Panc1 (cell line): ENCODE measurements around the gene SESN2. TPM values are rescaled to one million over a fixed set of nuclear protein-coding genes. Genes with fewer than 3 reads are reported as not detected.

Experiments used
- ATAC-seq: fragments of 200-7000 bp; cut with Tn5 transposase; 2 replicates; pipeline ENCODE4 v1.9.1; 2020; ENCODE audit warnings: mild to moderate bottlenecking, moderate library complexity
- BruUV-seq: library from RNA; stranded (reverse); fragments of 400-500 nt; replicated peaks from 2 replicates; lab custom pipeline; 2021; lab: Mats Ljungman, UMichigan
- CTCF ChIA-PET: fragments of 300-600 bp; sonication (Branson Sonifier 250); formaldehyde crosslinking; loops from one replicate; lab custom pipeline; 2022; ENCODE audit warnings: antibody characterized with exemption; lab: Charles Lee
- POLR2A ChIA-PET: fragments of 300-600 bp; sonication (Branson Sonifier 250); formaldehyde crosslinking; loops from one replicate; lab custom pipeline; 2022; ENCODE audit warnings: antibody characterized with exemption; lab: Charles Lee
- DNase-seq: peaks from one replicate; pipeline ENCODE4 v3.0.0-alpha.2; 2010; ENCODE audit warnings: low read depth, low spot score
- H3K27ac ChIP-seq: 2 replicates; pipeline ENCODE4 v1.5.1; 2011; ENCODE audit warnings: mild to moderate bottlenecking, low read length, inconsistent platforms
- H3K27me3 ChIP-seq: fragments of 200-500 bp; sonication (Bioruptor generic); 2 replicates; pipeline ENCODE4 v1.6.0; 2014; ENCODE audit warnings: low read length, inconsistent platforms; ENCODE audit not compliant: control insufficient read depth, insufficient read depth
- H3K36me3 ChIP-seq: fragments of 200-500 bp; sonication (Bioruptor generic); 2 replicates; pipeline ENCODE4 v1.5.1; 2014; ENCODE audit warnings: inconsistent platforms, mild to moderate bottlenecking, low read length, moderate library complexity; ENCODE audit not compliant: control insufficient read depth, insufficient read depth
- H3K4me1 ChIP-seq: 2 replicates; pipeline ENCODE4 v1.5.1; 2011; ENCODE audit warnings: inconsistent platforms, mild to moderate bottlenecking, low read length, moderate library complexity; ENCODE audit not compliant: control insufficient read depth, insufficient read depth
- H3K4me3 ChIP-seq, 2 experiments: 2 replicates each; pipeline ENCODE4 v1.5.1; 2011 to 2012; ENCODE audit warnings: low read depth in 2 of 2, low read length in 2 of 2, mild to moderate bottlenecking in 2 of 2, inconsistent platforms in 1 of 2, moderate library complexity in 1 of 2
- H3K9me3 ChIP-seq: fragments of 200-500 bp; sonication (Bioruptor generic); 2 replicates; pipeline ENCODE4 v1.5.1; 2014; ENCODE audit warnings: low read depth, mild to moderate bottlenecking, inconsistent platforms, low read length, moderate library complexity; ENCODE audit not compliant: control insufficient read depth, insufficient read depth
- CTCF ChIP-seq: fragments of 450-650 bp; IDR thresholded peaks from 2 replicates; pipeline ENCODE4 v1.5.1; 2017; ENCODE audit warnings: mild to moderate bottlenecking
- POLR2AphosphoS5 ChIP-seq: IDR thresholded peaks from 2 replicates; pipeline ENCODE4 v1.6.1; 2012; ENCODE audit warnings: mild to moderate bottlenecking, low read depth, low read length, moderate library complexity
- SIN3A ChIP-seq: IDR thresholded peaks from 2 replicates; pipeline ENCODE4 v1.6.1; 2012; ENCODE audit warnings: low read depth, mild to moderate bottlenecking, low read length, moderate library complexity, borderline replicate concordance; ENCODE audit not compliant: insufficient read depth
- TCF7L2 ChIP-seq: IDR thresholded peaks from 2 replicates; pipeline ENCODE4 v1.6.1; 2011; ENCODE audit warnings: mild to moderate bottlenecking, low read depth, low read length, inconsistent platforms
- in situ Hi-C: cut with HindIII; loops from 2 replicates; pipeline ENCODE4 v1.10.0; 2016; ENCODE audit warnings: low sequenced_read_pairs, low pct_unique_long_range_greater_than_20kb
- intact Hi-C: fragments of 100-400 bp; cut with micrococcal nuclease; formaldehyde crosslinking; loops from one replicate; pipeline ENCODE4 v1.10.0; 2022; ENCODE audit not compliant: unreplicated experiment
- total RNA-seq: library from RNA; stranded (reverse); gene quantifications from one replicate; pipeline ENCODE4 v1.2.1, GENCODE V29; 2021; ENCODE audit not compliant: unreplicated experiment
- TF ChIP-seq, protein P1 (sequence below), 2 experiments: IDR thresholded peaks; 2 replicates each; pipeline ENCODE4 v1.6.1; 2011 to 2012; ENCODE audit warnings: low read depth in 2 of 2, control low read depth in 1 of 2, low read length in 1 of 2, mild to moderate bottlenecking in 1 of 2, moderate library complexity in 1 of 2; ENCODE audit not compliant: insufficient read depth in 1 of 2

Gene SESN2
- total RNA-seq, 1 experiment from 2014 or later: 19.7 TPM

- Histone ChIP-seq H3K27me3 (no peaks in the 10 kb centered on the region), H3K4me3 (peak overlapping the region; percentile 57 to 95), H3K4me1 (no peaks in the 10 kb centered on the region), H3K9me3 (no peaks in the 10 kb centered on the region), H3K36me3 (no peaks in the 10 kb centered on the region), H3K27ac (peak overlapping the region; percentile 92)
- POLR2A ChIA-PET: interaction anchor here (0.7 to 1.2 kb wide), 5 partner anchors 12 to 844 kb away, joined by 3 to 15 read pairs (median 3); no protein-coding TSS in a partner anchor
- DNase-seq (no peak), ATAC-seq (peak; percentile 50)
- in situ Hi-C loops (no loop called here), intact Hi-C loops (loop anchor here (10.0 kb wide), 1 partner anchor 65 kb away; no protein-coding TSS in a partner anchor)
- TF ChIP-seq POLR2AphosphoS5 (no peak), SIN3A (no peak), CTCF (no peak), TCF7L2 (no peak)
- TF ChIP-seq, protein P1, sequence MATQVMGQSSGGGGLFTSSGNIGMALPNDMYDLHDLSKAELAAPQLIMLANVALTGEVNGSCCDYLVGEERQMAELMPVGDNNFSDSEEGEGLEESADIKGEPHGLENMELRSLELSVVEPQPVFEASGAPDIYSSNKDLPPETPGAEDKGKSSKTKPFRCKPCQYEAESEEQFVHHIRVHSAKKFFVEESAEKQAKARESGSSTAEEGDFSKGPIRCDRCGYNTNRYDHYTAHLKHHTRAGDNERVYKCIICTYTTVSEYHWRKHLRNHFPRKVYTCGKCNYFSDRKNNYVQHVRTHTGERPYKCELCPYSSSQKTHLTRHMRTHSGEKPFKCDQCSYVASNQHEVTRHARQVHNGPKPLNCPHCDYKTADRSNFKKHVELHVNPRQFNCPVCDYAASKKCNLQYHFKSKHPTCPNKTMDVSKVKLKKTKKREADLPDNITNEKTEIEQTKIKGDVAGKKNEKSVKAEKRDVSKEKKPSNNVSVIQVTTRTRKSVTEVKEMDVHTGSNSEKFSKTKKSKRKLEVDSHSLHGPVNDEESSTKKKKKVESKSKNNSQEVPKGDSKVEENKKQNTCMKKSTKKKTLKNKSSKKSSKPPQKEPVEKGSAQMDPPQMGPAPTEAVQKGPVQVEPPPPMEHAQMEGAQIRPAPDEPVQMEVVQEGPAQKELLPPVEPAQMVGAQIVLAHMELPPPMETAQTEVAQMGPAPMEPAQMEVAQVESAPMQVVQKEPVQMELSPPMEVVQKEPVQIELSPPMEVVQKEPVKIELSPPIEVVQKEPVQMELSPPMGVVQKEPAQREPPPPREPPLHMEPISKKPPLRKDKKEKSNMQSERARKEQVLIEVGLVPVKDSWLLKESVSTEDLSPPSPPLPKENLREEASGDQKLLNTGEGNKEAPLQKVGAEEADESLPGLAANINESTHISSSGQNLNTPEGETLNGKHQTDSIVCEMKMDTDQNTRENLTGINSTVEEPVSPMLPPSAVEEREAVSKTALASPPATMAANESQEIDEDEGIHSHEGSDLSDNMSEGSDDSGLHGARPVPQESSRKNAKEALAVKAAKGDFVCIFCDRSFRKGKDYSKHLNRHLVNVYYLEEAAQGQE (IDR thresholded peaks at IDR 0.05; ENCODE audit: insufficient read depth in 1 of 2, low read depth in 2 of 2, low read length in 1 of 2): no peak
- CTCF ChIA-PET: interaction anchor here (0.6 to 1.0 kb wide), 3 partner anchors 8 to 81 kb away, joined by 3 to 6 read pairs (median 3); no protein-coding TSS in a partner anchor
- BruUV-seq: TSS peak; percentile 88
Observed at GRCh38 chr1:28329395-28330153, 70.3 kb downstream of the SESN2 start.

Other genes with a start within 250 kb of the SESN2 start
- gene EYA3, start 170.9 kb upstream of the SESN2 start, total RNA-seq: 17.5 TPM
- gene PTAFR, start 82.8 kb upstream of the SESN2 start, total RNA-seq: 0.13 TPM
- gene DNAJC8, start 26.5 kb upstream of the SESN2 start, total RNA-seq: 127 TPM
- gene ATP5IF1, start 23.4 kb upstream of the SESN2 start, total RNA-seq: 94.5 TPM
- gene MED18, start 69.5 kb downstream of the SESN2 start, total RNA-seq: 21.7 TPM
- 63.4 TPM for gene PHACTR4, start 110.2 kb downstream of the SESN2 start, total RNA-seq
- gene RCC1, start 246.5 kb downstream of the SESN2 start, total RNA-seq: 61.2 TPM